Stimulated activated CD8-positive, alpha-beta memory T cell treated with anti-CD3 and anti-CD28 coated beads, Interleukin-15, amount 100 ng/mL, for 24 hours (primary cell): ENCODE results near the gene JAK1.

Source experiments
- DNase-seq: peaks from one replicate; pipeline ENCODE4 v3.0.0-alpha.2; 2020; ENCODE audit warnings: low read depth

The JAK1 gene

DNA sequence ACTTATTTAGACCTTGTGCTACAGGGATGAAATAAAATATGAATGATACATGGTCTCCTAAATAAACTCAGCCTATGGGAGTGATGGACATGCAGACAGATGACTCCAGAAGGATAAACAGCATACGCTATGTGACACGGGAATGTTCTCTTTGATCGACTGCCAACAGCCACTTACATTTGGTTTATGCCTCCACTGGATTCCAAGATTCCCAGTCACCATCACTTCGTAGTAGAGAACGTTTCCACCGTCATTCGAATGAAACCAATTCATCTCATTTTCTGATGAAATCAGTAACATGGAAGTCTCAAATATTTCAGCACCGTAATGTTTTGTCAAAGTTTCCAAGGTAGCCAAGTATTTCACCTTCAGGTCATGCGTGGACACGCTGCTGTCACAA lies 99.7 kb downstream of the JAK1 start:
- no peak for DNase-seq

DNA sequence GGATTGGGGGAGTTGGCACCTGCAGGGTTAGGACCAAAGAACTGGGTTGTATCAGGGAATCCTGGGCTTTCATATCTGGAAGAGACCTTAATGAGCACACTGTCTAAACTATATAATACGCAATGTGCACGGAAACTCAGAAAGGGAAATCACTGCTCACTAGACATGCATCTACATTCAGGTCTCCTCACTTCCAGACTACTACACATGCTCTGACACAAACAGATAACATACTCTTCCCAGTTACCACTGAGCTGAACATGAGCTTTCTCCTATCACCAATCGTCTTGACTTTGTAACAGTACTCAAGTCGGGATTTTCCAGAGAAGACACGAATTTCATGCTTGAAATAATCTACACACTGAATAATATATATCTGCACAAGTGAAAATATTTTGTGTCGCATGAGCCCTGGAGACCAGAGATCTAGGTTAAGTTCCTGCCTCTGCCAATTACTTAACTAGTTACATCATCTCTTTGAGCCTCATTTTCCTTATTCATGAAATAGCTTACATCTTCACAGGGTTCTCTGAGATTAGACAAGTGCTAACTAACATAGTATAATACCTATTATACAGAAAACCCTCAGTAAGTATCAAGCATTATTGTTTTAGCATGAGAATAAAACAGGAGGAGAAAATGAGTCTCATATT lies 101.1 kb downstream of the JAK1 start:
- DNase-seq, result no peak

DNA sequence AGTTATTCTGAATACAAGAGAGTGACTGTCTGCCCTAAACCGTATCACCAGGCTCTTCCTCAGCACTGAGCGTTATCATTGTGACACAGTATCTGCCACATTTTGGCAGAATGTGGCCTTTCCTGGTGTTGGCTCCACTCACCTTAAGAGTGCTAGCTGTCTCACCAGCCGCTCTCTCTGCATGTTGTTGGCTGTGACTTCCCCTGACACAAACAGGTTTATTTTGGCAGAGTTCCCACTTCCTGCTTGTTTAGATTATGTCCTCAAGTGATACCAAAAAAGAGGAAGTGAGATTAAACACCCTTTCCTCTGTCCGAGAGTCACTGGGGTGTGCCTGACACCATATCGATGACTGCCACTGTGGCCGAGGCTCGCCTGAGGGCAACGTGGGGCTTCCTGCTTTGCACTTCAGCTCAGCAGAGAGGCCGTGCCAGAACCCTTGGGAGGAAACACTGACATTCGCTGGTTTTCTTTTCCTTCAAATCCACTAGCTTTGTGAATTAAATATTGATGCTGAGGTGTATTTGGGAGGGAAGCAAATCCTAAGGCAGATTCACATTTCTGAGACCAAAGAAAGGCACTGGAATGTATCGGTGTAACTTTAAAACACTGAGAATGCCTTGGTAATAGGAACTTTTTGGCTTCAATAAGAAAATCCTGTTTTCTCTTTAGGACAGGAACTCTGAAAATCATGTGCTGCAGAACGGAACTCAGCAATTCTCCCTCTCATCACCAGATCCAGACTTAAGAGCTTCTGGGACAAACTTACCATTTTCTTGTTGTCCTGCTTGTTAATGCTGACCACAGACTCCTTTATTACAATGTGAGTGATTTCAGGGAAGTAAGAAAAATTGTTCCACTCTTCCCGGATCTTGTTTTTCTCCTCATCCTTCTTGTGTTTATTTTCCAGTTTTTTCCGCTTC lies 102.1 kb downstream of the JAK1 start:
- DNase-seq, result no peak

DNA sequence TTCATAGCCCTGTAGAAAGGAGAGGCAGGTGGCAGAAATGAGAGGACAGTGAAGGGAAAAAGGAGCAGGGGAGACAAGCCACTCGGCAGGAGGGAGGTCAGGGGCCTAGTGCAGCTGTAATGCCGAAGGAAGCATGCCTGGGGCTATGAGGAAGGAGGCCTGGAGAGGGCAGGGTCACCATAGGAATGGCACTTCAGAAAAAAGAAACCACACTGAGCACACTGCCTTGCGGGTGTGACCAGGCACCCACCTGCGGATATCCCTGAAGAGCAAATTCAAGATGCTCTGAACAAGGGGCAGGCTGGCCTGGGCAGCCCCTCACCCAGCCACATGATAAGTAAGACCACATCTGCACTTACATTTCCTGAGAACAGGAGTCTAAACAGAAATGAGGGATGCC lies 104.7 kb downstream of the JAK1 start:
- no peak for DNase-seq

DNA sequence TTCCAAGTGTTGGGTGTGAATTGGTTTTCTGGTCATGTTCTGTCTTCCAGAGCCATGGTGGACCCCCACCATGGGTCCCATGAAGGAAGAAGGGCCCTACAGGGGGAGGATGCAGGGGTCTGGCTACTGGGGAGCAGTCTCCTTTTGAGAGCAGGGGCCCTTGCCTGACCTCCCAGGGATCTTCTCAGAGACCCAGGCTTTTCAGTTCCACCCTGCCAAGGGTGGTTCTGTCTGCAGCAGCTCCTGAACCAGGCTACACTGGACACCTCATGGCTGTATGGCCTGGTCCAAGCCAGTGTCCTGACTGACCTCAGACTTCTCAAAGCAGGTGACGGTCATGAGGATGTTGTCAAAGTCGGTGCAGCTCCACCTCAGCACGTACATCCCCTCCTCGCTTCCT lies 109.0 kb downstream of the JAK1 start:
- no peak for DNase-seq

DNA sequence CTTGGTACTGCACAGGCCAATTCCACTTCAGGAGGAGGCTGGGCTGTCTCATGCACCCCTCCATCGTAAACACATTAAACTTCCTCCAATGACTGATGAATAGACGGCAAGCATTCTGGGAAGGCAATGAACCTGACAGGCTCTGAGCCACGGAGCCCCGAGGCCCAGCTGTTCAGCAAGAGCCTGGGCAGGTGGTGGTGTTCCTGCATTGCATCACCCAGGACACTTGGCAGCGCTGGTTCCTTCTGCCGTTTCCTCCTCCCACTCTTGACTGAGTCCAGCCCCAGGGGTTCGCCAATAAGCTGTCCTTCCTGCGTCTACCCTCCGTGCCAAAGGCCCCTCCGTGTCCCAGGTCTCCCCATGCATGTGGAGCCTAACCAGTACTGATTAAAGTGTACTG lies 109.8 kb downstream of the JAK1 start:
- no peak for DNase-seq

DNA sequence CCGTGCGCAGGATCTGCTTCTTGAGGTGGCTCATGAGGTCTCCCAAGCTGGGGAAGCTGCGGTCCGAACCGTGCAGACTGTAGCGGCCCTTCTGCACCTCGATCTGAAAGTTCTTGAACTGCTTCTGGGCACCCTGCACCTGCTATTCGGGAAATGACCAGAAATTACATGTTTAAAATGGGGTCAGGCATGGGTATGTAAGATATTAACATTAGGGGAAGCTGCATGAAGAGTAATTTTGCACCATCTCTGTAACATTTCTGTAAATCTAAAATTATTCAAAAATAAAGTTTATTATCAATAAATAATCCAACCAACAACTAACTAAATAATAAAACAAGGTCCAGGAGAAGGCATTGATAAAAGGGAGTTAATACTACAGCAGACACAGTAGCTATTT lies 110.8 kb downstream of the JAK1 start:
- no peak for DNase-seq

DNA sequence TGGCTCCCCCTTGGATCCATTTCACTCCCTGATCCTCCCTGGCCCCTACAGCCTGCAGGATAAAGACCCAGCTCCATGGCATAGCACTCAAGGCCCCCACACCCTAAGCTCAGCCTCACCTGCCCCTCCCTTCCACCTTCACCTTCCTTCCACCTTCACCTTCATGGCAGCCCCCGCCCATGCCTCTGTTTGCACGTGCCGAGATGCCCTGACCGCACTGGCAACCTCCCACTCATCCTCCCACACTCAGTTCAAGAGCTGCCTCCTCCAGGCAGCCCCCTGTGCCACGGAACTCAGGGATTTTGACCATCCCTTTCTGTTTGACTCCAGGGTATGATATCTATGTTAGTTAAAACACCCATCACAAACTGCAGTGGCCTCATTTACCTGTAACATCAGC lies 111.7 kb downstream of the JAK1 start:
- DNase-seq, result no peak

DNA sequence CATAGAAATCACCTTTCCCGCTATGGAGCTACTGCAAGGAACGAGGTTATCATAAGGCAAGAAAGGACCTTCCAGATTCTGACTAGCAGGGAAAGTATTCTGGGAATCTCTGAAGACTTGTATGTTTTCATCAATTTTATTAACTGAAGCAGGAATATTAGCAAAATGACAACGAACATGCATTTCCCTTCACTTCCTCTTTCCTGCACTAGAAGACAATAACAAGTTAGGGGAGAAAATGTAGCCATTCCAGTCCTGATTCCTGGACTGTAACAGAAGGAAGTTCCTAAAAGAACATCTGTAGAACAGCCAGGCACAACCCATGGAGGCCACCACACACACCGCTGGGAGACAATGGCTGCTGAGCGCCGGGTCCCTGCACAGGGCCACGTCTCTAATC lies 114.7 kb downstream of the JAK1 start:
- DNase-seq, result no peak

DNA sequence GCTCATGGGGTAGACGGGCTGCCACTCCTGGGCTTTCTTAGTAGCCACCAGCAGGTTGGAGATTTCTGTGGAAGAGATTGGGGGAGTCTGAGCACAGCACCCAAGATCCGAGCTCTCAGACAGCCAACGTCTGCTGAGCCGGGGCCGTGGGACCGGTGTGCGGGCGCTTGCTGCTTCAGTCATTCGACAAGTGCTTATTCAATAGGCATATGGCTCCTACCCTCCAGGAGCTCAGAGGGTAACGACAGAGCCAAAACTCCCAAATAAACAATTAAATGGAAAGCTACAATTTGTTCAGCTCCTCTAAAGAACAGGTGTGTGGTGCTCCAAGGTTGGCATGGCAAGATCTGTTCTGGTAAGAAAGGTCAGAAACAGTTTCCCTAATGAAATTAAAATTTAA lies 115.5 kb downstream of the JAK1 start:
- no peak for DNase-seq

DNA sequence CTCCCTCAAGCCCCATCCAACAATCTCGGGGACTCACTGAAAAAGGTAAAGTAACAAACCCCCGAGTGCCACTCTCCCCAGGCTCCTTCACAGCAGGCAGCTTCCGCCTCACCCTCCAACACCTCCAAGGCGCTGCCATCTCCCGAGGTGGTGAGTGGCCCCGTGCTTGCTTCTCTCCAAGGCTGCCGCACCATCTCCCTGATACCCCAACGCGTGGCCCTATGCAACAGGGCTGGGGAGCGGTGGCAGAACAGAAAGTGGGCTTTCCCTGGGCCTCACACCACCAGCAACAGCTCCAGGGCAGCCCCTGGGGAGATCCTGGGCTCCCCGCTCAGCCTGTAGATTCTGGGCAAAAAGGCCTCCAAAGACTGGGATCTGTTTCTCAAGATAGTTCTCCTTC lies 116.4 kb downstream of the JAK1 start:
- no peak for DNase-seq

DNA sequence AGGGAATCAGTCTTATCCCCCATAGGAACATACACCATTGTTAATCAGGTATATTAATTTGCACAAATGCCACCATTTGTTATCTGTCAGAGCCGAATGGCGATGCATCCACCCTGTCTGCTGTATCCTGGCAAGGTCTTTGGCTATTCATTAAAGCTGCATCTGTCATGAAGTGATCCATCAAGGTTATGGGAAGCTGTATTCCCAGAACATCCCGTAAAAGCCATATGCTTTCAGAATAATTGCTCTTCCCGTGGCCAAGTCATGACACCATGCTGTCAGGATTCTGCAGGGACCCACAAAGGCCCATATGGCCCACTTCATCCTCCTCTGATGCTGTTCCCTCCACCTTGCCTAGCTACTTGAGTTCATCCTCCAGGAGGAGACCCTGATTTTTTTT lies 117.5 kb downstream of the JAK1 start:
- DNase-seq, result no peak

DNA sequence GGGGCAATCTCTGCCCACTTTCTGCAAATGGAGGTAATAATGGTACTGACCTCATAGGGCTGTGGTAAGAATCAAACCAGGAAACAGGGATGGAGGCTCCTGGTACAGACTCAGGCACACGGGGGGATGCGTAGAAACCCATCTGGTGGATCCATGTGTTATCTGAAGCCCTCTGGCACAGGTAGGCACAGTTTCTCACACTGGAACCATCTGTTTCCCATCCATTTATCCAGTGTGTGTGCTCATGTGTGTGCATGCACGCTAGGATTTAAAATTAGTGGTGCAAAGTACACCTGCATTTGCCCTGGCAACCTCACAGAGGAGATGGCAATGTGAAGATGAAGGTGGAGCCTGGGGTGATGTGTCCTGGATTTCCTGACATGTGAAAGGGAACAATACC lies 118.2 kb downstream of the JAK1 start:
- no peak for DNase-seq

DNA sequence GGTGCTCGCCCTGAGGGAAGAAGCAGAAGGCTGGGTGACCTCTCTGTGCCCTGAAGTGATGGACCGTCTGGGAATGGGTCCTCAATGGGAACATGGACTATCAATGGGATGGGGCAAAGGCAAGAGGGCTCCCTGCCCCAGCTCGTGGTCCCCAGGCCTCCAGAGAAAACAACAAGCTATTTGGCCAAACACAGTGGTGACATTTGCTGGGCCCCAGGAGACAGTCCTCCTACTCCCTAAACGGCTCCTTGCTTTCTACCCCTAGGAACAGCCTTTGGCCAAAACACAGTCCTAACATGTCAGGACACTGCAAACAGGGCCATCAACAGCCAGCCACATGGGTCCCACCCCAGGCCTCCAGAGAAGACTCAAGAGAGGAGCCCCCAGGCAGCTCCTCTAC lies 118.7 kb downstream of the JAK1 start:
- DNase-seq, result no peak

DNA sequence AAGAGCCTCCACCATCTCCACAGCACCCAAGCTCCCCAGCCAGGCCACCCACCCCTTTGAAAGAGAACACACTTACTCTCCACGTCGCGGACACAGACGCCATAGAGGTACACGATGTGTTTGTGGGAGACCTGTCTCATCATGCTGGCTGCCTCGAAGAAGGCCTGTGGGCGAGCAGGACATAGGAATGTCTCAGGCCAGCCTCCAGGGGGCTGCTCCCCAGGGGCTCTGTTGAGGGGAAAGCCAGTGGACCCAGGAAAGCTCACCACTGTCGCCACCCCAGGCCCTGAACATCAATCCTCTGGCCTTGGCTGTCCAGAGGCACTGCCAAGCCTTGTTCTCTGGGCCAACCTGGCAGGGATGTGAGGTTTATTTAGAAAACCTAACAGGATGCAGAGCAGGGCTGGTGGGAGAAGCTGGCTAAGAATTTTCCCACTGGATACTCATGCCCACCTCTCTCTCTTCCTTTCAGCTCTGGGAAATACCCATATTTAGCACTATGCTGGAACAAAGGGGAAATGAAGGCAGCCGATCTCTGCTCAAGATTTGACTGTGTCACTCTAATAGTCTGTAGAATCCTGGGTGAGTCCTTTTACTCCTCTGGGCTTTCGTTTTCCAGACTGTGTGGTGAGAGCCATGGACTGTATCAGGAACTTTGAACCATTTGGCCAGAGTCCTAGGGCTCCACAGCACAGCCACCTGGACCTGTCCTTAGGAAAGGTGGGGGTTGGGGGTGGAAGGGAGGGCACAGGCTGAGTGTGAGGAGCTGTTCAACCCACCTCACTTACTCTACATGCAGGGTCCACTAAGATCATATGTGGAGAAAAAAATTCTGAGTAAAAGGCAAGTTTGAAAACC lies 119.5 kb downstream of the JAK1 start:
- DNase-seq, result no peak

DNA sequence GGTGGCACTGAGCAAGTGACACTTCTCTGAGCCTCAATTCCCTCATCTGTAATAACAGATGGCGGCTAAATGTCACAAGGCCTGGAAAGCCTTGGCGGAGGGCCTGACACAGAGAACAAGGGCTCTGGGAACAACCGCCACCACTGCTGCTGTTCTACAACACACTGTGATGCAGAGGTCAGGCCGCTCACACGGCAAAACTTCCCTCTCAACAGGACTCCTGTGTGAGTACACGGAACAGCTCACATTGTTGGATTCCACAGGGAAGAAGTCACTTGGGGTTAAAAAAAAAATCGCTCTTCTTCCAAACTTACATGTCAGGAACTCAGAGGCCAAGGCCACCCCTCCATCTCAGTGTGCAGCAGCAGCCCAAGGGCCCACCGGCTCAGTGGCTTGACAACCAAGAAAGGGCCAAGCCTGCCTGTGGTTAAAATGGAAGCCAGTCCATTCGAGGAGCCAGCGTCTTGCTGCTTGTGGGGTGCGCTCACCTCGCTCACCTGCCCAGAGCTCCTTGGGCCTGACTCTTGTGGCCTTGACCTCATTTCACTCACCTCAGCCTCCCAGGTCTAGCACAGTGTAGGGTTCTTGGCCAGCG lies 120.4 kb downstream of the JAK1 start:
- DNase-seq, result no peak

DNA sequence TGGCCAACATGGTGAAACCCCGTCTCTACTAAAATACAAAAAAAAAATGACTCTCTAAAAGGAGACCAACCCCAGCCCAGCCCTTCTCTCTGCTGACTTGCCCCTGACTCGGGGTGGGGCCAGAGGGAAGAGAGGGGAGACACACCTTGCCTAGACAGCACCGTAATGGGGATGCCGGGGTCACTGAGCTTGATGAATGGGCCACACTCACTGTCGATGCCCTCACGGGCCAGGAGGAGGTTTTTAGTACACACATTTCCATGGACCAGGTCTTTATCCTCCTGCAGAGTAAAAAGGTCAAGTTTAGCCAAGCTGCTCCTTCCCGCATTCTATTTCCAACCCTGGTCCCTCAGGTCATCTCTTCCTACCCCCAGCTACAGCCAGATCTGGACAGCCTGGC lies 121.7 kb downstream of the JAK1 start:
- DNase-seq, result no peak

DNA sequence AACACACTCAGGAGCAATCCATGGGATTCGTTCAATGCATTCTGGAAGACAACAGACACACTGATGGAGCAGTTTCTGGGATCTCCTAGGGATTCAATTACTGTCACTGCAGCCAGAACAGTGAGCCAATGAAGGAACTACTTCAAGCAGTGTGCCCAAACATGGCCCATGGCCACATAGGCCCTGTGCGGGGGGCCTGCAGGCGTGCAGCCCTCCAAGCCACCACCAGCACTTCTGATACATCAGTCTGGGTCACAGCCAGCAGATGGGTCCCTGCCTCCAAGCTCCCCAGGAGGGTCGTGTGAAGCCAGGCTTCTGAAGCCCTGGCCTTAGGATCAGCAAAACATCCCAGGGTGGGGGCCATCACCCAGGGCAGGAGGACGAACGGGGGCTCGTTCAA lies 122.2 kb downstream of the JAK1 start:
- DNase-seq, result no peak

DNA sequence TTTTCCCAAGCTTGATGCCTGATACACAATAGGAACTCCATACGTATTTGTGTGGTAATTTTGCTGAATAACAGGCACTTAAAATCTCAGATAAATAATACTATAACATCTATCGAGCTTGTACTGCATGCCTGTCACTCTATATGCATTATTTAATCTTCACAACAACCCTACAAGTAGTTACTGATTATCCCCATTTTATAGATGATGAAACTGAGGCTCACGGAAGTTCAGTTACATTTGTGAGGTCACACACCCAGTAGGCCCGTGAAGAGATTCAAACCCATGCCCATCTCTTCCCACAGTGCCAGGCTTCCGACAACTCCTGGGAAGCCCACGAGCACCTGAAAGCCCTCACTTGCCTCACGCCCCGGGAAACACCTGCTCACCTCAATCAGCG lies 122.7 kb downstream of the JAK1 start:
- DNase-seq, result no peak

DNA sequence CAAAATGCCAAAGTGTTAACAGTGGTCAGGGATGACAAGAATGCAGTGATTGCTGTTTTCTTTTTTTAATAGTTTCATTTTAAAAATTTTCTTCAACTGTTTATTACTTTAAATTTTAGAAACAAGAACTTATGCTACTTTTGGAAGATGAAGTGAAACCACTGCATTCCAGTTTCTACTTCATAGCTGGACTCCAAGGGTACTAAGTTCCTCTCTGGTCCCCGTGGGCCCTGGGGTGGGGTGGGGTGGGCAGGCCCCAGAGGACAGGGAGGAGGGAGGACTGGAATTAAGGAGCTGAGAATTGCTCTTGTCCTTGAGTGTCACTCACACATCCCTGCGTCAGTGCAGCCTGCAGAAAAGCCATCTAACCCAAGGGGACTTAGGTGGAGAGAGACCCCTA lies 124.1 kb downstream of the JAK1 start:
- no peak for DNase-seq

DNA sequence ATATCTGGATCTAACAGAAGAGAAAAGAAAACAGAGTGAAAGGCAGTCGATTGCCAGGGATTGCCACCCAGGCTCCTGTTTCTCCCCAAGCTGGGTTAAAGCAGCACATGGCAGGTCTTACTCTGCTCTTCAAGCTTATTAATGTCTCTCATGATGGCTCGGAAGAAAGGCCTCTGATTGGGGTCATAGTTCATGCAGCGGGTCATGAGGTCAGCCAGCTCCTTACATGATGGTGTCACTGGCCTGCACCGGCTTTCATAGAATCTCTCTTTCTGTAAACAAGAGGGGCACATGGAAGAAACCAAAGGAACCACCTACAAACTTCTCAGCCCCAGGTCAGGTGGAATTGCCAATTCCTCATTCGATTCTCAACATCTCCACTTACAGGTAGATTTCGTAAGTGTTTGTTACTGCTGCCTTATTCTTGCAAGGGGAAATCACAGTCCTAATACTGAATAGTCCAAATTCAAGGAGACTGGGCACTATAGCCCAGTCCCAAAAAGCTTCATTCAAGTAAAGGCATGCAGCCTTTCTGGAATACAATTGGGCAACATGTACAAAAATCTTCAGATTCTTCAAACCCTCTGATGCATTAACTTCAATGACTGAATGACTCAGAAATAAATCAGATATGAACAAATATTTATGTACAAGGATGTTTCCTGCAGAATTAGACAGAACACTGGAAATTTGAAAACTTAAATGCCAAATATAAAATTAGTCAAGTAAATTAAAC lies 124.9 kb downstream of the JAK1 start:
- no peak for DNase-seq
